ENCODE results near the gene KRTAP10-11. TPM values are rescaled to one million over a fixed set of nuclear protein-coding genes. Genes with fewer than 3 reads are reported as not detected.

Gene KRTAP10-11
- total and polyA plus RNA-seq, 4 donors: not detected

DNA sequence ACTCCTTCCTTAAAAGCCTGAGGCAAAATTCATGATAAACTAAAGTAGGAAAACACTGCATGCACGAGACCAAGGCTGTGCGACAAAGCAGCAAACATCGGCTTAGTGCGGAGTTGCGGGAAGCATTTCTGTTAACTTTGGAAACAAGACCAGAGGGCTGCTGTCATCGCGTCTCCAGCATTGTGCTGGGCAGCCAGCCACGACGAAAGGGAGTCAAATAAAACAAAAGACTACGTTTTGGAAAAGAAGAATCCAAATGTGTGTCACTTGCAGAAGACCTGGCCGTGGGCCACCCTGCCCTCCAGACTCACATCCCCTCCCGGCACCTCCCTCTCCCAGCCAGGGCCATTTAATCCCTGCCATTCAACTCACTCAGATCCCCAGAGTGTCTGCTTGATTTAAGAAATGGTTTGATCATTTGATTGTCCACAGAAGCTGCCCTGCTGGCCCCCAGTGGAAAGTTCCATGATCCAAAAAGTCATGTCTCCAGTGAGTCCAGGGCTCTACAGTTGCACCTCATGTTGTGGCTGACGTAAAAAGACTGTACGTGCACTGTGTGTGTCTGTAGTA, 2.4 kb upstream of the KRTAP10-11 start:
- peaks cover 0 to 11% (median 4%) of the 10 kb centered on the region in 4 donors for H3K9me3 ChIP-seq (ENCODE audit: control insufficient read depth in 4 of 4, low read length in 3 of 4)
- H3K27me3 ChIP-seq (ENCODE audit: control insufficient read depth in 4 of 4, insufficient read depth in 4 of 4, low read length in 3 of 4): no peaks in the 10 kb centered on the region
- no peak overlapping the region for H3K4me3 ChIP-seq (ENCODE audit: low read depth in 1 of 3, low read length in 3 of 3)
- WGBS: 64% methylated on average over 14 of the region's 14 CpGs
- no peak overlapping the region for H3K9ac ChIP-seq (ENCODE audit: low read depth in 1 of 2, low read length in 2 of 2)
- H3K27ac ChIP-seq (ENCODE audit: low read depth in 1 of 2, low read length in 2 of 2): no peak overlapping the region
- H3K4me1 ChIP-seq (ENCODE audit: control insufficient read depth in 4 of 4, insufficient read depth in 4 of 4, low read length in 3 of 4): no peaks in the 10 kb centered on the region
- no peak for DNase-seq (ENCODE audit: low spot score)
- TF ChIP-seq, protein P1, sequence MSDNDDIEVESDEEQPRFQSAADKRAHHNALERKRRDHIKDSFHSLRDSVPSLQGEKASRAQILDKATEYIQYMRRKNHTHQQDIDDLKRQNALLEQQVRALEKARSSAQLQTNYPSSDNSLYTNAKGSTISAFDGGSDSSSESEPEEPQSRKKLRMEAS (IDR thresholded peaks at IDR 0.05): no peak
- TF ChIP-seq EGR1 (IDR thresholded peaks at IDR 0.05; ENCODE audit: low read depth in 2 of 2): no peak
- TF ChIP-seq, protein P2, sequence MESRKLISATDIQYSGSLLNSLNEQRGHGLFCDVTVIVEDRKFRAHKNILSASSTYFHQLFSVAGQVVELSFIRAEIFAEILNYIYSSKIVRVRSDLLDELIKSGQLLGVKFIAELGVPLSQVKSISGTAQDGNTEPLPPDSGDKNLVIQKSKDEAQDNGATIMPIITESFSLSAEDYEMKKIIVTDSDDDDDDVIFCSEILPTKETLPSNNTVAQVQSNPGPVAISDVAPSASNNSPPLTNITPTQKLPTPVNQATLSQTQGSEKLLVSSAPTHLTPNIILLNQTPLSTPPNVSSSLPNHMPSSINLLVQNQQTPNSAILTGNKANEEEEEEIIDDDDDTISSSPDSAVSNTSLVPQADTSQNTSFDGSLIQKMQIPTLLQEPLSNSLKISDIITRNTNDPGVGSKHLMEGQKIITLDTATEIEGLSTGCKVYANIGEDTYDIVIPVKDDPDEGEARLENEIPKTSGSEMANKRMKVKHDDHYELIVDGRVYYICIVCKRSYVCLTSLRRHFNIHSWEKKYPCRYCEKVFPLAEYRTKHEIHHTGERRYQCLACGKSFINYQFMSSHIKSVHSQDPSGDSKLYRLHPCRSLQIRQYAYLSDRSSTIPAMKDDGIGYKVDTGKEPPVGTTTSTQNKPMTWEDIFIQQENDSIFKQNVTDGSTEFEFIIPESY (IDR thresholded peaks at IDR 0.05): no peak
- no peak for TF ChIP-seq FOXA1 (IDR thresholded peaks at IDR 0.05)
- no peak for TF ChIP-seq RXRA (IDR thresholded peaks at IDR 0.05)
- TF ChIP-seq, protein P3, sequence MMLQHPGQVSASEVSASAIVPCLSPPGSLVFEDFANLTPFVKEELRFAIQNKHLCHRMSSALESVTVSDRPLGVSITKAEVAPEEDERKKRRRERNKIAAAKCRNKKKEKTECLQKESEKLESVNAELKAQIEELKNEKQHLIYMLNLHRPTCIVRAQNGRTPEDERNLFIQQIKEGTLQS (IDR thresholded peaks at IDR 0.05): no peak
- no peak for TF ChIP-seq NR2F2 (IDR thresholded peaks at IDR 0.05)
- TF ChIP-seq YY1 (IDR thresholded peaks at IDR 0.05): no peak
- TF ChIP-seq HNF4A (conservative IDR thresholded peaks at IDR 0.05): no peak
- TF ChIP-seq GABPA (IDR thresholded peaks at IDR 0.05 in 1 of 2, conservative IDR thresholded peaks at IDR 0.05 in 1 of 2): no peak
- no peak for TF ChIP-seq RAD21 (IDR thresholded peaks at IDR 0.05)
- TF ChIP-seq, protein P4, sequence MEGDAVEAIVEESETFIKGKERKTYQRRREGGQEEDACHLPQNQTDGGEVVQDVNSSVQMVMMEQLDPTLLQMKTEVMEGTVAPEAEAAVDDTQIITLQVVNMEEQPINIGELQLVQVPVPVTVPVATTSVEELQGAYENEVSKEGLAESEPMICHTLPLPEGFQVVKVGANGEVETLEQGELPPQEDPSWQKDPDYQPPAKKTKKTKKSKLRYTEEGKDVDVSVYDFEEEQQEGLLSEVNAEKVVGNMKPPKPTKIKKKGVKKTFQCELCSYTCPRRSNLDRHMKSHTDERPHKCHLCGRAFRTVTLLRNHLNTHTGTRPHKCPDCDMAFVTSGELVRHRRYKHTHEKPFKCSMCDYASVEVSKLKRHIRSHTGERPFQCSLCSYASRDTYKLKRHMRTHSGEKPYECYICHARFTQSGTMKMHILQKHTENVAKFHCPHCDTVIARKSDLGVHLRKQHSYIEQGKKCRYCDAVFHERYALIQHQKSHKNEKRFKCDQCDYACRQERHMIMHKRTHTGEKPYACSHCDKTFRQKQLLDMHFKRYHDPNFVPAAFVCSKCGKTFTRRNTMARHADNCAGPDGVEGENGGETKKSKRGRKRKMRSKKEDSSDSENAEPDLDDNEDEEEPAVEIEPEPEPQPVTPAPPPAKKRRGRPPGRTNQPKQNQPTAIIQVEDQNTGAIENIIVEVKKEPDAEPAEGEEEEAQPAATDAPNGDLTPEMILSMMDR (IDR thresholded peaks at IDR 0.05; ENCODE audit: low read depth, low read length, missing input control): no peak
- no peak for TF ChIP-seq SP1 (IDR thresholded peaks at IDR 0.05)
- TF ChIP-seq, protein P5, sequence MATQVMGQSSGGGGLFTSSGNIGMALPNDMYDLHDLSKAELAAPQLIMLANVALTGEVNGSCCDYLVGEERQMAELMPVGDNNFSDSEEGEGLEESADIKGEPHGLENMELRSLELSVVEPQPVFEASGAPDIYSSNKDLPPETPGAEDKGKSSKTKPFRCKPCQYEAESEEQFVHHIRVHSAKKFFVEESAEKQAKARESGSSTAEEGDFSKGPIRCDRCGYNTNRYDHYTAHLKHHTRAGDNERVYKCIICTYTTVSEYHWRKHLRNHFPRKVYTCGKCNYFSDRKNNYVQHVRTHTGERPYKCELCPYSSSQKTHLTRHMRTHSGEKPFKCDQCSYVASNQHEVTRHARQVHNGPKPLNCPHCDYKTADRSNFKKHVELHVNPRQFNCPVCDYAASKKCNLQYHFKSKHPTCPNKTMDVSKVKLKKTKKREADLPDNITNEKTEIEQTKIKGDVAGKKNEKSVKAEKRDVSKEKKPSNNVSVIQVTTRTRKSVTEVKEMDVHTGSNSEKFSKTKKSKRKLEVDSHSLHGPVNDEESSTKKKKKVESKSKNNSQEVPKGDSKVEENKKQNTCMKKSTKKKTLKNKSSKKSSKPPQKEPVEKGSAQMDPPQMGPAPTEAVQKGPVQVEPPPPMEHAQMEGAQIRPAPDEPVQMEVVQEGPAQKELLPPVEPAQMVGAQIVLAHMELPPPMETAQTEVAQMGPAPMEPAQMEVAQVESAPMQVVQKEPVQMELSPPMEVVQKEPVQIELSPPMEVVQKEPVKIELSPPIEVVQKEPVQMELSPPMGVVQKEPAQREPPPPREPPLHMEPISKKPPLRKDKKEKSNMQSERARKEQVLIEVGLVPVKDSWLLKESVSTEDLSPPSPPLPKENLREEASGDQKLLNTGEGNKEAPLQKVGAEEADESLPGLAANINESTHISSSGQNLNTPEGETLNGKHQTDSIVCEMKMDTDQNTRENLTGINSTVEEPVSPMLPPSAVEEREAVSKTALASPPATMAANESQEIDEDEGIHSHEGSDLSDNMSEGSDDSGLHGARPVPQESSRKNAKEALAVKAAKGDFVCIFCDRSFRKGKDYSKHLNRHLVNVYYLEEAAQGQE (IDR thresholded peaks at IDR 0.05): no peak
- no peak for TF ChIP-seq JUND (IDR thresholded peaks at IDR 0.05)
- no peak for TF ChIP-seq HNF4G (IDR thresholded peaks at IDR 0.05)
- no peak for TF ChIP-seq FOXA2 (IDR thresholded peaks at IDR 0.05)
- H3K36me3 ChIP-seq (ENCODE audit: control insufficient read depth in 4 of 4, insufficient read depth in 3 of 4, low read depth in 1 of 4, low read length in 3 of 4): no peaks in the 10 kb centered on the region

Data from liver (tissue), 9 donors.